Measurements from ENCODE around the gene RABGGTB. TPM values are rescaled to one million over a fixed set of nuclear protein-coding genes. Genes with fewer than 3 reads are reported as not detected.

Gene RABGGTB
- total and polyA plus RNA-seq, 9 of the 15 experiments (the other 6 are each of a cell fraction or from before 2014, with no cell fraction given) = 148 to 354 (median 206) TPM

GRCh38 chr1:75785983-75786853 is at the start of gene RABGGTB (continued):
- TF ChIP-seq FOXK2 (conservative IDR thresholded peaks at IDR 0.05 in 1 of 2, IDR thresholded peaks at IDR 0.05 in 1 of 2; ENCODE audit: low read depth in 2 of 2) (0 out of 4 replicates have a peak, but pooled peaks of 1 of the 2 experiments have one; percentile 24), PHF8 (IDR thresholded peaks at IDR 0.05; ENCODE audit: borderline replicate concordance, low read length) (peak; percentile 88), L3MBTL2 (IDR thresholded peaks at IDR 0.05) (peak; percentile 89), BACH1 (tag; IDR thresholded peaks at IDR 0.05) (peak; percentile 69; the same call in 1 of the 2 replicates), ATF7 (IDR thresholded peaks at IDR 0.05) (peak; percentile 54; the same call in 1 of the 2 replicates), ZBTB49 (CRISPR knock-in tag; IDR thresholded peaks at IDR 0.05; ENCODE audit: borderline replicate concordance) (no peak), ZNF143 (CRISPR knock-in tag; IDR thresholded peaks at IDR 0.05) (no peak), ZNF133 (CRISPR knock-in tag; IDR thresholded peaks at IDR 0.05) (no peak), NR4A1 (CRISPR knock-in tag; IDR thresholded peaks at IDR 0.05) (no peak), NR4A1 (tag; IDR thresholded peaks at IDR 0.05) (no peak), BHLHE40 (IDR thresholded peaks at IDR 0.05; ENCODE audit: low read length) (peak; percentile 16; the same call in 1 of the 2 replicates), REST (IDR thresholded peaks at IDR 0.05; ENCODE audit: borderline replicate concordance) (peak; percentile 20; the same call in 1 of the 2 replicates), REST (CRISPR knock-in tag; IDR thresholded peaks at IDR 0.05; ENCODE audit: low read depth) (no peak), KLF13 (tag; IDR thresholded peaks at IDR 0.05; ENCODE audit: borderline replicate concordance, low read depth) (0 out of 2 replicates have a peak, but pooled peaks have one; percentile 46), GATAD2A (IDR thresholded peaks at IDR 0.05) (no peak), USF2 (CRISPR knock-in tag; IDR thresholded peaks at IDR 0.05) (no peak), ZNF354B (CRISPR knock-in tag; IDR thresholded peaks at IDR 0.05) (no peak)

Measured in K562 (cell line).